ENCODE data around the gene ZACN.

Gene ZACN

GRCh38 chr17:76094046-76094445 lies 15.1 kb downstream of the ZACN start:
- H3K4me3 ChIP-seq (replicated peaks; ENCODE audit: low read depth, low read length), result no peak overlapping the region
- no peak for DNase-seq (ENCODE audit: extremely low read depth, low read depth)
- no peak for TF ChIP-seq CTCF (IDR thresholded peaks at IDR 0.05; ENCODE audit: low read depth, low read length, missing control alignments)

- no peak overlapping the region for H3K4me3 ChIP-seq (replicated peaks; ENCODE audit: low read depth, low read length)
- no peak for DNase-seq (ENCODE audit: extremely low read depth, low read depth)
- TF ChIP-seq CTCF (IDR thresholded peaks at IDR 0.05; ENCODE audit: low read depth, low read length, missing control alignments), result no peak
These were observed 17.0 kb downstream of the ZACN start for GRCh38 chr17:76095943-76096342.

GRCh38 chr17:76097716-76098295 lies 18.8 kb downstream of the ZACN start:
- no peak for DNase-seq (ENCODE audit: extremely low read depth, low read depth)
- H3K4me3 ChIP-seq (replicated peaks; ENCODE audit: low read depth, low read length), result no peak overlapping the region
- TF ChIP-seq CTCF (IDR thresholded peaks at IDR 0.05; ENCODE audit: low read depth, low read length, missing control alignments), result no peak

- no peak for TF ChIP-seq CTCF (IDR thresholded peaks at IDR 0.05; ENCODE audit: low read depth, low read length, missing control alignments)
- H3K4me3 ChIP-seq (replicated peaks; ENCODE audit: low read depth, low read length), result peak overlapping the region; percentile 81
- no peak for DNase-seq (ENCODE audit: extremely low read depth, low read depth)
These were observed 23.9 kb downstream of the ZACN start for GRCh38 chr17:76102944-76103273.

GRCh38 chr17:76103274-76104139 lies 24.5 kb downstream of the ZACN start, which contains the start of gene EXOC7:
Gene EXOC7, minus strand, starts transcription at chr17:76103787. Its CDS starts 95 bp downstream, at chr17:76103692.
- peak within 1 kb of the TSS; percentile 81 for H3K4me3 ChIP-seq (replicated peaks; ENCODE audit: low read depth, low read length)
- TF ChIP-seq CTCF (IDR thresholded peaks at IDR 0.05; ENCODE audit: low read depth, low read length, missing control alignments), result no peak
- DNase-seq (ENCODE audit: extremely low read depth, low read depth), result peak; percentile 64

GRCh38 chr17:76104140-76104895 lies 25.3 kb downstream of the ZACN start:
- no peak for TF ChIP-seq CTCF (IDR thresholded peaks at IDR 0.05; ENCODE audit: low read depth, low read length, missing control alignments)
- H3K4me3 ChIP-seq (replicated peaks; ENCODE audit: low read depth, low read length), result peak overlapping the region; percentile 81
- DNase-seq (ENCODE audit: extremely low read depth, low read depth), result no peak

All from HFF-Myc (cell line).